NCI-H2171 (cell line): ENCODE data around the gene CTAGE6.
"Not testable (repeated sequence)": the region's sequence is repeated elsewhere in the genome, so short reads cannot be mapped to it uniquely, and the experiment has no call there.

Source experiments
- DNase-seq: peaks from one replicate; lab custom pipeline; 2025; lab: John Stamatoyannopoulos, UW

CTAGE6 gene, protein sequence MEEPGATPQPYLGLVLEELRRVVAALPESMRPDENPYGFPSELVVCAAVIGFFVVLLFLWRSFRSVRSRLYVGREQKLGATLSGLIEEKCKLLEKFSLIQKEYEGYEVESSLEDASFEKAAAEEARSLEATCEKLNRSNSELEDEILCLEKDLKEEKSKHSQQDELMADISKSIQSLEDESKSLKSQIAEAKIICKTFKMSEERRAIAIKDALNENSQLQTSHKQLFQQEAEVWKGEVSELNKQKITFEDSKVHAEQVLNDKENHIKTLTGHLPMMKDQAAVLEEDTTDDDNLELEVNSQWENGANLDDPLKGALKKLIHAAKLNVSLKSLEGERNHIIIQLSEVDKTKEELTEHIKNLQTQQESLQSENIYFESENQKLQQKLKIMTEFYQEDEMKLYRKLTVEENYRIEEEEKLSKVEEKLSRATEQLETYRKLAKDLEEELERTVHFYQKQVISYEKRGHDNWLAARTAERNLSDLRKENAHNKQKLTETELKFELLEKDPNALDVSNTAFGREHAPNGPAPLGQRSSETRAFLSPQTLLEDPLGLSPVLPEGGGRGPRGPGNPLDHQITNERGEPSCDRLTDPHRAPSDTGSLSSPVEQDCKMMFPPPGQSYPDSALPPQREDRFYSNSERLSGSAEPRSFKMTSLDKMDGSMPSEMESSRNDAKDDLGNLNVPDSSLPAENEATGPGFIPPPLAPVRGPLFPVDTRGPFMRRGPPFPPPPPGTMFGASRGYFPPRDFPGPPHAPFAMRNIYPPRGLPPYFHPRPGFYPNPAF

DNA sequence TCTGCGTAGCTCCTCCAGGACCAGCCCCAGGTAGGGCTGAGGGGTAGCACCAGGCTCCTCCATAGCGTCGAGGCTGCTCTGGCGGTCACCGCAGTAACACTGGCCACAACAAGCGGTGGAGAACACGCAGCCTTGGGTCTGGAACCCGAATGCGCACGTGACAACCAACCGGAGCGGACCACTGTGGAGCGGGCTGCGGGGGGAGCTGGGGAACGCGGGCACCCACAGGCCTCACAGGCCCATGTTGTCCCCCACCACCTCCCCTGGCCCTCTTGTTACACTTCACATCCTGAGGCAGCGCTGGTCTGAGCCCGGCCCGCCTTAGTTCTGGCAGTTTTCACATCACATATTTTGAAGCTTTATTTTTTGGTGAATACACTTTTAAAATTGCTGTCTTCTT is at the start of gene CTAGE6:
Gene CTAGE6 (minus strand): TSS at position 101 of the 400 bp plus-strand sequence. CDS start 38 bp downstream, at position 63.
- not testable (repeated sequence) for DNase-seq

DNA sequence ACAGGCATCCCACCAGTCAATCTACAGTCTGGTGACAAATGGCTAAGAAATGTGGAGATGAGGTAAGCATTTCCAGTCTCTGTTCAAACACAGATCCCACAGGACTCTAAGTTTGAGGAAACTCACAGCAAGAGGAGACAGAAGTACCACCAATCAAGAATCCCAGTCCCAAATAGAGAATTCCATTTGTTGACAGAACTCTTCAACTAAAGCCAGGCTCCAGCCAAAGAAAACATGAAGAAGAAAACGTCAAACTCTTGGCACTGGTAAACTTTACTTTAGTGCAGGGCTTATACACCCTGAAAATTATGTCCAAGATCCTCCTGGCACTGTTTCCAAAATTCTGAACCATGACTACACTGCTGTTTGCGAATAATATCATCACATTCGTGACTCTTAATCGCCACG is 49.2 kb upstream of the CTAGE6 start:
- DNase-seq: not testable (repeated sequence)

DNA sequence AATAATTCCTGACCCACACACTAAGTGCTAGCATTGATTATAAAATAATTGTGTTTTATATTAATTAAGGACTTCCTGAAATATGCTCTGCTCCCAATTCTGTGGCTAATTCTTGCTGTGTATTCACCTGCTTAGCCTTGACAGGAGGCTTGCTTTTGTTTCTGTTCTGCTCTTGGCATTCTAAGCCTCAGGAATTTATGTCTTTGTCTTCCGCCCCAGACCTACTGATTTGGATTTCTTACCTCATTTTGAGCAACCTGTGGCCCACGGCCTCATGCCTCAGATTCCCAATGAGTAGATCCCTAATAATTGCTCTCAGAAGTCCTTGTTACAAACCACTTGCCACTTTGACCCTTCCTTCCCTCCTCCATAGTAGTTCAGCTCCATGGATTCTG is 40.4 kb upstream of the CTAGE6 start:
- DNase-seq: not testable (repeated sequence)

DNA sequence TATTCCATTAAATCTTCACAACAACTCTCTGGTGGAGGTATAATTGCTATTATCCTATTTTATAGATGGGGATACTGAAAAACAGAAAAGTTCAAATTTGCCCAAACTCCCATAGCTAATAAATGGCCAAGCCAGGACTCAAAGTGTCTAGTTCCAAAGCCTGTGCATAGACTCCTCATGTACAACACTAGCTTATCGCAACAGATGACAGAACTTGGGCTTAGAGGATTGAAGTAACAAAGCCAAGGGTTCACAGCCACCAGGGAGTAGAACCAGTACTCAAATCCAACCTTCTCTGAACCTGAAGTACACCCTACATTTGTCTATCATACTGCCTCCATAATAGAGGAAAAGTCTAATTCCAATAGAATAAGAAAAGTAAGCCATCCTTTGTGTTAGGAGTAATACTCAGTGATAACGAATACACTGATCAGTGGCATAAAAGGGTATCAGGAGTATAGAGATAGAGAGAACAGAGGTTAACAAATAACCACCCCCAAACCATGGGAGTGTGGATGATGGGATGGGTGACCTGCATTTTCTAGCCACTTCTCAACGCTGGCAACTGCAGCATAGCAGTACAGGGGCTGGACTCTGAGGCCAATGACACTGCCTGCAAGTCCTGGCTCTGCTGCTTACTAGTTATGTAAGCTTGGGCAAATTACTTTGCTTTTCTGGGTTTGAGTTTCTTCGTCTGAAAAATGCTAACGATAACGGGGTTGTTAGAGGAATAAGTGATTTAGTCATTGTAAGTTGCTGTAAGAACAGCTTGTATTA is 39.8 kb upstream of the CTAGE6 start:
- not testable (repeated sequence) for DNase-seq

DNA sequence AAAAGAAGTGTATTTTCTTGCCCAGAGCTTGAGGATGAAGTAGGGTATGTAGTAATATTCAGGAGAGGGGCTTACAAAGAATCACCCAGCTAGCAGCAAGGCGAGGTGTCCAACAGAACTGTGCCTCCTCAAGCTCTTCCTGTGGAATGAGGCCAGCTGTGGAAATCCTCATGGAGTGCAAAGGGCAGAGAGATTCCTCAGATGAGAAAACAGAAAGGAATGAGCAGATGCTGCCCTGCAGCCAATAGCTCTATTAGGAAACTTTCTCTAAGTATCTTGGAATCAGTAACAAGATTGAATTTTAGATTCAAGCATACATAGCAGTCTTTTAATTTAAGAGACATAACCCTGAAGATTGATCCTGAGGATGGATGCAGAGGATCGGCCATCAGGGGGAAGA is 38.2 kb upstream of the CTAGE6 start:
- DNase-seq: not testable (repeated sequence)

DNA sequence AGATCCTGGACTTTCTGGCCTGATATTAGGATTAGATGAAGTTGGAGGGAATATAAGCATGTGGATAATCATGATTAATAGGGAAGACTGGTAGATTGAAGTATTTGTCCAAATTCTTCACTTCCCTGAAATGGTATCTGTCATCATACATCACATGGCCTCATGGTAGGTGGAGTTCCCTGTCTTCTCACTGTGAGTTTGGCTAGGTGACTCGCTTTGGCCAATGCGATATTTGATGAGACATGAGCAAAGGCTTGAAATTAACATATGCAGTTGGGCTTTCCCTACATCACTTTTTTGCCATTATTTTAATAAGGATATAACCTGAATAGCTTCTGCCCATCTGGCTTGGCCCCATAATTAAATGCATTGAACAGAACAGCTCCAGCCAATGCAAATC is 35.1 kb upstream of the CTAGE6 start:
- DNase-seq: not testable (repeated sequence)

DNA sequence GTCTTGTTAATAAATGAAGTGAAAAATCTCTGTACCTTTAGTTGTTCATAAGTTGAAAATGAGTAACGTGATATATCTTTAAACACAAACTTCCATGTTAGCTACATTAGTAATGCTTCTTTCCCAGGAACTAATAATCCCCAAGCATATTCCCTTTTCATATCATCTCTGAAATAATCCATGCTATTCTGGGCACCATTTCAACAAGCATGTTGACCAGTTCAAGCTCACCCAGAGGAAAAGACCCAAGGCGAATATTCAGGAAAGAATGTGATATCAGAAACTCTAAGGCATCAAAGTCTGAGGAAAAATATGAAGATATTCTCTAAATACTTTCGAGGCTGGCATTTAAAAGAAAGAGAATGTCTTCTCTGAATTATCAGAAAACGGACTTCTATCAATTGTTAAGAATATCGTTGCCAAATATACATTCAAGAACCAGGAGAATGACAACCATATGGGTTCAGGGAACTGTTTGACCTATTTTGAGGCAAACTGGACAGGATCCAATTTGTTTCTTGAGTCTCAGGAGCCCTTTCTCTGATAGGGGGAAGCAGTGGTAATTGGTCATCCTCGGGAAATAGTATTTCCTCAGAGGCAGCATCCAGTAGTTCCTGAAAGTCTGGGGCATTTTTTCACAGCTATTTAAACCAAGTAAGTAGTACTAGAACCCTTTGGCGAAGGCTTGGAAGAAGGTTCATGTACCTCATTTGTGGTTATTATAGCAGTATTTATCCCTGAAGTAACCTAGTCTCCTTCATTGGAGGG is 28.1 kb upstream of the CTAGE6 start:
- not testable (repeated sequence) for DNase-seq

DNA sequence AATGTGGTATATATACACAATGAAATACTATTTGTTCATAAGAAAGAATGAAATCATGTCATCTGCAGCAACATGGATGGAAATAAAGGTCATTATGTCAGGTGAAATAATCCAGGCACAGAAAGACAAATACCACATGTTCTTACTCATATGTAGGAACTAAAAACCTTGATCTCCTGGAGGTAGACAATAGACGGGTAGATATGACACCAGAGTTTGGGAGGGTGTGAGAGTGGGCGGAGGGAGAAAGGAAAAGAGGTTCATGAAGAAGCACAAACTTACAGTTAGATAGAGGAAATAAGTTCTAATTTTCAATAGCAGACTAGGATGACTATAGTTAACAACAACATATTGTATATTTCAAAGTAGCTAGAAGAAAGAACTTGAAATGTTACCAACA is 22.1 kb upstream of the CTAGE6 start:
- not testable (repeated sequence) for DNase-seq

DNA sequence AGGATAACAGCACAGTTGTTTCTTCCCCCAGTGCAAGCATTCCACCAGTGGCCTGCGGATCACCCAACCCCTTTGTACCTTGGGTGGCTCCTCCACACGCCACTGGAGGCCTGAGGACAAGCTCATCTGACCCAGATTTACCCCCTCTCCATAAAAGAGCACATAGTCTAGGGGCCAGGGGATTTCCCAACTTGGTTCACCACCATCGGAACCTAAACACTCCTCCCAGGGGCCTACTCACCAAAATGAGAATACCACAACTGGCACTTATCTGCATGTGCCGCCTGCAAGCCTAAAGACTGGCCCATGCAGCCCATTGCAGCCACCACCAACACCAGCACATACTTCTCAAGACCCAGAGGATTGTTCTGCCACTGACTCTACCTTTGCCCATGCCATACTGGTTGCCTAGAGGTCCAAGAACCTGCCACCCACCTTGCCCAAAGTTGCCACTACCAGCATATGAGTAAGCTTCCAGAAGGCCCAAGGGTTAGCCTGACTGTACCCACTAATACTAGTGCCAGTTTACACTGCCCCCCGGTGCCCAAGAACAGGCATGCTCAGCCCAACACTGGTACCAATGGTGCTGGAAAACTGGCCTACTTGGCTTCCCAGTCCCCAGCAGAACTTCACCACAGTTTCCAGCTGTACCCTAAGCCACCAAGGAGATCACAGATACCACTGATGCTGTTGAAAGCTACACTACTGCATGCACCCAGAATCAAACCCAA is 15.4 kb upstream of the CTAGE6 start:
- DNase-seq: not testable (repeated sequence)

DNA sequence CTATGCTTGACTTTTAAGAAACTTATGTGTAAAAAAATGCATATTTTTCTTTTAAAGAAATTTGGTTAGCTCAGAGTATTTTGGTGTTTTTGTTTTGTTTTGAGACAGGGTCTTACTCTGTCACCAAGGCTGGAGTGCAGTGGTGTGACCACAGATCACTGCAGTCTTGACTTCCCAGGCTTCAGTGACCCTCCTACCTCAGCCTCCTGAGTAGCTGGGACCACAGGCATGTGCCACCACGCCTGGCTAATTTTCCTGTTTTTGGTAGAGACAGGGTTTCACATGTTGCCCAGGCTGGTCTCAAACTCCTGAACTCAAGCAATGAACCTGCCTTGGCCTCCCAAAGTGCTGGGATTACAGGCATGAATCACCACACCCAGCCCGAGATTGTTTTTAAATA is 10.0 kb upstream of the CTAGE6 start:
- not testable (repeated sequence) for DNase-seq

DNA sequence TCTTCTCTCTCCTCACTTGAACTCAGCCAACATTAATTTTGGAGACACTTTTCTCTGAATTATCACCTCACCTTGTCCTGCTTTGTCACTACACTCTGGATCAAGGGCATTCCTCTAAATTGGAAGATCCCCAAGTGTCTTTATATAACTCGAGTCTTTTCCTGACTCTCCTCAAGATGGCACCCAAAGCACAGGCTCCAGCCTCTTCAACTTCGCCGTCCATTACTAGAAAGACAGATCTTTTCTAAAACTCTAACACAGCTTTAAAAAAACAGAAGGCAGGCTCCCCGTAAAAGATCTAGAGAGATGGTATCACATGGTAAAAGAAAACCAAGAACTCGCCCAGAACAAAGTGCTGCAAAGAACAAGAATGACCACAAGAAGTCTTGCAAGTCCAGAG is 8.2 kb upstream of the CTAGE6 start:
- not testable (repeated sequence) for DNase-seq

DNA sequence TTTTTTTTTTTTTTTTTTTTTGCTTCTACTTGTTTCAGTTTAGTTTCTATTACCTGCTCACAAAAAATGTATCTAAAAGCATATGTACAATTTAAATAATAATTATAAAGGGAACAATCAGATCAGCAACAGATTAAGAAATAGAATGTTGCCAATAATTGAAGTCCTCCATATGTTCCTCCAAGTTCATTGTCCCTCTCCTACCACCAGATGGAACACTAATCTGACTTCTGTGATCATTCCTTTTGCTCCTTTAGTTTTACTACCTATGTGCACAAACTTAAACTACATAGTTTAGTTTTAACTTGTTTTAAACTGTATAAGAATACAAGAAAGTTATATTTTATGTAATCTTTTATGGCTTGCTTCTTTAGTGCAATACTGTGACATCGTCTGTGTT is 5.6 kb upstream of the CTAGE6 start:
- not testable (repeated sequence) for DNase-seq

DNA sequence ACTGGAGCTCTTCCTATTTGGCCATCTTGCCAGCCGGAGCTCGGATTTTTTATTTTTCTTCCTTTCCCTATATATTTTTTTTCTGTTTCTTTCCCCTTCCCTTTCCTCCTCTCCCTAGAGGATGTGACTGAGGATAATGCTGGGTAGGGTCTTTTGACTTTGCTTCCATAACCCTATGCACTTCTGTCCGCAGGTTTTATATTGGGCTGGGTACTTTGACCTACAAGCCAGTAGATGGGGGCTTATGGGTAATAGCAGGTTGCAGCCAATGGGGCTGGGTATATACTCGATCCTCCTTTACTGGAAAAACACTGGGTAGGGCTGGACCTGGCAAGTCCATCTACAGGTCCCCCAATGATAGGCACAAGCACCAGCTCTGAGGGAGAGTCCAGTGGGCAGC is 12.2 kb downstream of the CTAGE6 start:
- not testable (repeated sequence) for DNase-seq

DNA sequence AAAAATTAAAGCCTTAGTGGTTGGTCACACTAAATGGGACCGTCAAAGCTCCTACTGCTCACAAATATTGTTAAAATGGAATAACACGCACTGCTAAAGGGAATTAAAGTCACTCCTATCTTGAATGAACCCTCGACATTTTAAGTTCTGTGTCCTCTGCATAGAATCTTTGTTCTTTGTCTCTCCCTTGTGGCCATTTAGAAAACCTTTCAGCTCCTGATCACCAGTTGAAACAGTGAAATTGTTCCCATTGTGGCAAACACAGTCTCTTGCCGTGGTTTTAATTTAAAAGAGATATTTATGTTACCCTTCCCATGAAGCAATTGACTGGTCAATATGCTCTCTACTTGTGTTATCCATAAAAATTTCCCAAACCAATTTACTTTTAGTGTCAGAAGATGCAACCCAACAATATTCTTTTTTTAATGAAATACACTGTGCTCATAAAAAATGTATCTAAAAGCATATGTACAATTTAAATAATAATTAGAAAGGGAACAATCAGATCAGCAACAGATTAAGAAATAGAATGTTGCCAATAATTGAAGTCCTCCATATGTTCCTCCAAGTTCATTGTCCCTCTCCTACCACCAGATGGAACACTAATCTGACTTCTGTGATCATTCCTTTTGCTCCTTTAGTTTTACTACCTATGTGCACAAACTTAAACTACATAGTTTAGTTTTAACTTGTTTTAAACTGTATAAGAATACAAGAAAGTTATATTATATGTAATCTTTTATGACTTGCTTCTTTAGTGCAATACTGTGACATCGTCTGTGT is 20.3 kb downstream of the CTAGE6 start:
- not testable (repeated sequence) for DNase-seq

DNA sequence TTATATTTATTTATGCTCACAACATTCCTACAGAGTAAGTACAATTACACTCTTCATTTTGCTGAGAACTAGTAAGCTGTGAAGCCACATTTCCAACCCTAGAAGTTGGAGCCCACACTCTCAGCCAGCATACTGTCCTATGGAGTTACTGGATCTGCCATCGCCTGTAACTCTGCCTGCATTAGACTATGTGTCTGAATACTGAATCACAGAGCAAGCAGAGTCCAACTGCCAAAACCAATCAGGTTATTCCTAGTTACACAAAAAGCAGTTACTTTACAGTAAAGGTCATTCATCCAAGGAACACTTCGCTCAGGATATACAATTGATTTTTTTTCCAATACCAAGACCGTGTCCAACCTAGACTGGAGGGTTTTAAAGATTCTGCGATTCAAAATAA is 21.5 kb downstream of the CTAGE6 start:
- no peak for DNase-seq

DNA sequence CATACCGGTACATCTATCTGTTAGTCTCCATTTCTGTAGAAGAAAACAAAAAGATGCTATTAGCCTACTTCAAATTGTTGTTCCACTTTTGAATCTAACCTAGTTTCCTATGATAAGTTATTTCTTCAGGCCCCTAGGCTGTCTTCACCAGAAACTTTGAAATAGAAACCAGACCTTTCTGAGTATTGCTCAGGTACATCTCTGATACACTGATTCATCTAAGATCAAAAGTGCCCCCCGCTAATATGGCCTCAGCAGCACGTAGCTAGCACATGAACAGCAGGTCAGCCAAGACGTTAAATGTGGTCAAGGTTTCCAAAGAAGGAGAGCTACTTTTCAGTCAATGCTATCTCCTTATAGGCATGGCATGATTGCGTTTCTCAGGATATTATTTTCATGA is 23.6 kb downstream of the CTAGE6 start:
- no peak for DNase-seq

DNA sequence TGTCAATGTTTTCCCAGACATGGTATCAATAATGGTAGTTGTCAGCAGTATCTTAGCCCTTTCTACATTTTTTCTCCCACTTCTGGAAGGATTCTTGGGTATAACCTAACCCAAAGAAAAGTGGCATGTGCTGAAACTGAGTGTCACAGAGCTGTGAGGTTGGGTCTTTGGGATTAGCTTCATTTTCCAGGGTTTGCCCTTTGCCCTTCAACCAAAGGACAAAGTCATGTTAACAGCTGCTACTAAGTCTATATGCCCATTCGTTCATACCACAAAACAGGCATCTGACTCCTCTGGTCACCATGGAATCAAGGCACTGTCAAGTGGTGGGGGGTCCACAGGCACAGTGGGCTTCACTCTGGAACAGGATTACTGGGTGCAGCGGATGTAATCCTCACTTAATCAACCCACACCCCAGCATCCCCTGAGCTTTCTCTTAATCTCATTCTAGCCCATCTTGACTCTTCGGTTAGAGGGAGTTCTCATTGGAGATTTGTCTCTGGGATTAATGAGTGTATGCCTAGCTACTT is 29.1 kb downstream of the CTAGE6 start:
- DNase-seq: no peak

DNA sequence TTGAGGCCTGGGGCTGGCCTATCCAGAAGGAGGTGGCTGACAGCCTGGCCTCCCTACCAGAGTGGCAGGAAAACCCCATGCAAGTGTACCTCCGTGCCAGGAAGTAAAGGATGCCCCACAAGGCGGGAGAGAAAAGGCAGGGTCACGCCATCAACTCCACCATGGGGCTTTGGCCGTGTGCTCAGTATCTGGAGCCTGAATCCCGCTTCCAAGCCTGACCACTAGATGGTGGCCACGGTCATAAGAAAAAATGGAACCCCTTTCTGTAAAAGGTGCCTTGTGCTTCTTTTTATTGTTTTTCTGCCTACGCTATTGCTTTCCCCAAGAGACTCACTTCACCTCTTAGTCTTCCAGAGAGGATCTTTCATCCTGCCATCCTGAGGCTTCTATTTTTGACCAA is 29.9 kb downstream of the CTAGE6 start:
- DNase-seq: not testable (repeated sequence)

DNA sequence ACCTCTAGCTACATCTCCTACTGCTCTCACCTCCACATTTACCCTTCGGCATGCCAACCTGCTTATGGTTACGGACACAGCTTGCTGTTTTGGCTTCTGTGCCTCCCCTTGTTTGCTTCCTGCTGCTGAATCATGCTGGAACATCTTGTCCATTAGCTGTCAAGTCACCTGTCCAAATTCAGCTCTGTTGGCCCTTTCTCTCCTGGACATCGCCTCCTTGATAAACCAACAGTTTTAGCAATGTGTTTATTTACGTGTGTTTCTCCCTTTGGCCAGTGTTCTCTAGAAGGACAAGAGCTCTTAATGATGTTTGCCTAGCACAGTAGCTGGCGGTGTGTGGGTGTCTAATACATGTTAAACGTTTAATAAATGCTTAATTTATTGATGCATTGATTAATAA is 31.4 kb downstream of the CTAGE6 start:
- DNase-seq: not testable (repeated sequence)

DNA sequence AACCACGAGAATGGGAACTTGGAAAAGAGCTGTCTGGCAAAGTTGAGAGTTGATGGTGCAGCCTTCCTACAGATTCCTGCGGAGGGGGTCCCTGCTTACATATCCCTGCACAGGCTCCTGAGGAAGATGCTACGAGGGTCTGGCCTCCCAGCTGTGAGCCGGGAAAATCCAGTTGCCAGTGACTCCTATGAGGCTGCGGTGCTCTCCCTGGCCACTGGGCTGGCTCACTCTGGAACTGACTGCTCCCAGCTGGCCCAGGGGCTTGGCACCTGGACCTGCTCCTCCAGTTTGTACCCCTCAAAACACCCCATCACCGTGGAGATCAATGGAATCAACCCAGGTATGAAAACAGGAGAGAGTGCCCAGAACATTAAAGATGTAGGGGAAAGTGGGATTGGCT is 37.2 kb downstream of the CTAGE6 start:
- DNase-seq: not testable (repeated sequence)
